HG02763 (cell line): ENCODE data around the gene GDF2.

Experiments used
- ATAC-seq: cut with Tn5 transposase; IDR thresholded peaks from one replicate; pipeline ENCODE4 v1.9.1; 2021; ENCODE audit warnings: mild to moderate bottlenecking, moderate library complexity; ENCODE audit not compliant: unreplicated experiment

The GDF2 gene

GRCh38 chr10:47290338-47290737 lies 31.9 kb upstream of the GDF2 start:
- ATAC-seq, result no peak

- ATAC-seq, result no peak
Measured at GRCh38 chr10:47291682-47292081, 30.6 kb upstream of the GDF2 start.

GRCh38 chr10:47294057-47294456 lies 28.2 kb upstream of the GDF2 start:
- no peak for ATAC-seq

DNA sequence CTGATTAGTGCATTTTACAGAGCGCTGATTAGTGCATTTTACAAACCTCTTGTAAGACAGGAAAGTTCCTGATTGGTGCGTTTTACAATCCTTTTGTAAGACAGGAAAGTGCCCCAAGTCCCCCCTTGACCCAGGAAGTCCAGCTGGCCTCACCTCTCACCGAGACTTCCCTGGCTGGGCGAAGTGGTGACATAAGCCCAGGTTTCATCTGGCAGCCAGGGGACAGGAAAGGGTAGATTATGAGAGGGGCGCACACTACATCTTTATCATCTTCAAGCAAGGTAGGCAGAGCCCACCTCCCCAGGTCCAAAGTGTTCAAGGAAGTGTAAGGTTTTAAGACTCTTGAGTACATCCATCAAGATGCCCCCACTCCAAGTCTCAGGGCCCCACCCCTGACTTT lies 27.8 kb upstream of the GDF2 start:
- ATAC-seq, result no peak

DNA sequence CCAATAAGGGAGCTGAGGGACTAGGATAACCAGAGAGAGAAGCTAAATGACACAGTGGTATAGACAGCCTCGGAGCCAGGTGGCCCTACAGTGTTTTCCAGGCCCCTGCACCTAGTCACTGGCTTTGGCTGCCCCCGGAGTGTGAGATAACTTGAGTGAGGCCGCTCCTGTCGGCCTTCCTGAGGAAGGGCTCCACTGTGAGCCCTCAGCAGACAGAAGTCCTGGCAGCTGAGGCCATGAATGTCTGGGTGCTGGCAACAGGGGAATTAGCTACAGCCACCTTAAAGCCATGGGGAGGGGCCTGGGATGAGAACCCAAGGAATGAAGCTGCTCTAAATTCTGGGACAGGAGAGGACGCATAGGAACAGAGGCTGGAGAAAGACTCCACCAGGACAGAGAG lies 26.8 kb upstream of the GDF2 start:
- no peak for ATAC-seq

DNA sequence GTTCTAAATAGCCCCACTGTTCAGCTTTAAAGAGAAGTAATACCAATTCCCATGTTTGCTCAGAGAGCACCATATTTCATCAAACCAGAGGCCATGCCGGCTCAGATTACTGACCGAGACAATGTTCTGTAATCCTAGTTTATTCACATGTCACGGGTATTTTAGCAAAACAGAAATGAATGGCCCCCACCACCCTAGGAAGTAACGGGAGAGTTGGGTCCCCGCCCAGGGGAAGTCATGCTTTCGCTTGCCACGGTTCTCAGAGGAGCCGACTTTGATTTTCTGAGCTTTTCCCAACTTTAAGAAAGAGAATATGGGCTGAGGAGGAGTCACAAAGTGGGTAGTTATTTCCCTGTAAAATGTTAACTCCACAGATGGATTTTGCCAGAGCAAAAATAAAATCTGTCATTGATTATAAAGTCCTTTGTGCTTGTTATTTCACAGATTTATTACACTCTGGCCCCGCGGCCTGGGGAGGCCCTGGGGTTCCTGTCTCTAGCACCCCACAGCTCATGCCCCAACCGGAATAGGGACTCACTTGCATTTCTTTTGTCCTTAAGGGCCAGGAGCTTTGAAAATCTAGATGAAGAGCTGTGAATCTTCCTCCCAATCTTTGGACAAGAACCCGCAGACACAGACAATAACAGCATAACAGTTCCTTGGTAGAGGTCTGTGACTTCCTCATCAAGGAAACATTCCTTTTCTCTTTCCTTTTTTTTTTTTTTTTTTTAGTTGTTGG lies 25.9 kb upstream of the GDF2 start:
- ATAC-seq, result no peak

DNA sequence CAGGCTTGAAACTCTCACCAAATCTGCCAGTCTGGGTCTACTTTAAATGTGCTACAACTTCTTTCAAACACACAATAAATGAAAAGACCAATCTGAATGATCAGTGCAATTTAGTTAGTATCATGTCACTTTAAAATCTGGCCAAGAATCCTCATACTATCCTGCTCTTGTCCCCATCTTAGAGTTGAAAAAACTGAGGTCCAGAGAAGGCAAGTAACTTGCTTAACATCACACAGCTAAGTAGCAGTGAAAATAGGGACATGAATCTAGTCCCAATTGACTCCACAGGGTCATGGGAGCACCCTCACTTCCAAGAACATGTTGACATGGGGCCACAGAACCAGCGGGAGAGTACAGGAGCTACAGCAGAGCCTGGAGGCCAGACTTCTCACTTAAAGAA lies 25.3 kb upstream of the GDF2 start:
- no peak for ATAC-seq

DNA sequence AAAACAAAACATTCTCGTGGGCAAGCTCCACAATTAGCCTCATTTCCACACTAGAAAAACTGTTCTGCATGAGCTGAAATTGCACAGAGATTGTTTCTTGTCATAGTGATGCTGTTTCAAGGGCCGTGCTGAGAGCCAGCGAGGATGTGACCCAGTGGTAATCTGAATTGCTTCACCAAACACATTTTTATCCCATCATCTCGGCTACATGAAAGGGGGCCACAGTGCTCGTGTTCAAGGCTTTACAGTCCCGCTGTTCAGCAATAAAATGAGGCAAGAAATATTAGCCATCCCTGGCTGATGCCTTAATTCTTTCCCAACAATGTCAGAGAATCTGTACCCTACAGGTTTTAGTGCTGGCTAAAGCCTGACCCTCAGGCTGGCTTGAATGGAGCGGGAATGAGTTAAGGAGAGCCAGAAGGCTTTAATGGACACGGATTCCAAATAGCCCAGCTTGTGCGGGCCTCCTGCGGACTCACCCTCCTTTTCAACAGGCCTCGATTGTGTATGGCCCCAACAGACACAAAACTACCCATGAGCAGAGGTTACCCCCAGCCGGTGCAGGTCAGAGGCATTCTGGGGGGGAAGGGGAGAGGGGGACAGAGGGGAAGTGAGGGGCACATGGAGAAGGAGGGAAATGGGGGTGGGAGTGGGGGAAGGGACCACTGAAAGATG lies 24.3 kb upstream of the GDF2 start:
- ATAC-seq, result no peak

DNA sequence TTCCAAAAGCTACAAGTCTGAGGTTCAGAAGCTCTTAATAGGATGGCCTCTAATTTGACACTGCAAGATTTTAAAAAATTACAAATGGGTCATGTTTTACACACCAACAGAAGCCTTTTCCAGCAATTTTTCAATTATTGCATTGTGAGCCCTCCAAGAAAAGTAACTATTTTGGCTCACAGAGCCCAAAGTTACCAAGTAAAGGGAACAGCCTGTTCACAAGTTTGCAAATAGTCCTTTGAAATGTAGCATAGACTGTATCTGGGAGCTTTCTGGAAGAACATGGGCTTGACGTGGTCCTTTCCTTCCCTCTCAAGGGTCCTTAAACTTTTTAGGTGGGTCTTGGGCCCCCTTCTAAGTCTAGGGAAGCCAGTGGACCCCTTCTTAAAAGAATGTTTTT lies 23.5 kb upstream of the GDF2 start:
- no peak for ATAC-seq

DNA sequence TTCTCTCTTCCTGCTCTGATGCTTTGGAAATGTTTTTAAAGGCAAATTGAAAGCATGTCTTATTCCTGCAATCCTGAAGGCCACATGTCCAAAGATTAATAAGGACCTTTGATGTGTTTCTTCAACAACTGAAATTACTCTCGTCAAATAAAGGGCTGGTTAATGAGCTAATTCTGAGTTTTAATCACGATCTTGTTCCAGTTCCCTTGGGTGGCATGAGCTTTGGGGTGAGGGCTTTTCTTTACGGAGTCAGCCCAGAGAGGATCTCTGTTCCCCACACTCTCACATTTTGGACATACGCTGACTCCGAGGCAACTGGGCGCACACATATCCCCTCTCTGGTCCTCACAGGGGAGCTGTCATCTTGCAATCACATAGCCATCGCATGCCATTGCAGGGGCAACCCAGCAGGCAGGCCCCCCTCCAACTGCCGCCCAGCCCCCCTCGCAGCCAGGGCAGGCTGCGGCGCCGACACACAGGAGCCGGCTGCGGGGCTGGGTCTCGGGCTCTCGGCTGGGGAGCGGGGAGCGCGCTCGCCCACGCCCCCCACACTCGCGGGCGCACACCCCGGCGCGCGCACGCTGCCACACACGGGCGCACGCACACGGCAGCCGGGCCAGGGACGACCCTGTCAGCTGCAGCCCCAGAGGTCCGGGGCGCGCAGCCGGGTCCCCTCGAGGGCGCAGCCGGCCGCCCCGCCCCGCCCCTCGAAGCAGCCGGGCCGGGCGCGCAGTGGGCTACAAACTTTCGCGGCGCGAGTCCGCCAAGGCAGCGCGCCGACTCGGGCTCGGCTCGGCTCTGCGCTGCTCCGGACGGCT lies 22.4 kb upstream of the GDF2 start, which contains the start of gene GDF10:
TSS of gene GDF10 (plus strand) at position 587 of the 818 bp plus-strand sequence. CDS start 455 bp downstream, outside the sequence.
- no peak for ATAC-seq

DNA sequence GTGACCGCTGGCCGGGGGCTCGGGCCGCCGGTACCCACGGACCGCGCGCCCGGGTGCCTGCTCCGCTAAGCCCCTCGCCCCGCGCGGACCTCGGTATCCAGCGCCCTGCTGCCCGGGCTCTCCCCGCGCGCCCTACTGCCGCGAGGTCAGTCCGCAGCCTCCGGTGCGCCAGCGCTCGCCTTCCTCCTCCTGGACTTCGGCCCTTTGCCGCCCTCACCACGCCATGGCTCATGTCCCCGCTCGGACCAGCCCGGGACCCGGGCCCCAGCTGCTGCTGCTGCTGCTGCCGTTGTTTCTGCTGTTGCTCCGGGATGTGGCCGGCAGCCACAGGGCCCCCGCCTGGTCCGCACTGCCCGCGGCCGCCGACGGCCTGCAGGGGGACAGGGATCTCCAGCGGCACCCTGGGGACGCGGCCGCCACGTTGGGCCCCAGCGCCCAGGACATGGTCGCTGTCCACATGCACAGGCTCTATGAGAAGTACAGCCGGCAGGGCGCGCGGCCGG lies 21.8 kb upstream of the GDF2 start:
- ATAC-seq, result no peak

DNA sequence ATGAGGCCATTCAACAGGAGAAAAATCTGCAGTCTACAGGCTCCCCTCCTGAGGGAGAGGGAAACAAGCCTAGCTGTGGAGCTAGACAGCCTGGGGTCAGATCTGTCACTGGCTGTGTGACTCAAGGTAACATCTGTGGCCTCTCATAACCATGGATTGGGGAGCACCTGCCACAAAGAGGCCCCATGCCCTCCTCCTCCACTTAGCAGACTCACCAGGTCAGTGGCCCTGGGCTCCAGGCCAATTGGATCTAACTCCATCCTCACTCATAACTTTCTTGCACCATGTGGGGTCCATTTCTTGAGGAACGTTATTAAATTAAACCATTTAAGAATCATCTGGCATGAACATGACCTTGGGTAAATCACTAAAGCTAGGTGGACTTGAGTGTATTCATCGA lies 20.4 kb upstream of the GDF2 start:
- ATAC-seq, result no peak

GRCh38 chr10:47303105-47303504 lies 19.1 kb upstream of the GDF2 start:
- ATAC-seq, result no peak

- no peak for ATAC-seq
Measured at GRCh38 chr10:47303866-47304265, 18.4 kb upstream of the GDF2 start.

DNA sequence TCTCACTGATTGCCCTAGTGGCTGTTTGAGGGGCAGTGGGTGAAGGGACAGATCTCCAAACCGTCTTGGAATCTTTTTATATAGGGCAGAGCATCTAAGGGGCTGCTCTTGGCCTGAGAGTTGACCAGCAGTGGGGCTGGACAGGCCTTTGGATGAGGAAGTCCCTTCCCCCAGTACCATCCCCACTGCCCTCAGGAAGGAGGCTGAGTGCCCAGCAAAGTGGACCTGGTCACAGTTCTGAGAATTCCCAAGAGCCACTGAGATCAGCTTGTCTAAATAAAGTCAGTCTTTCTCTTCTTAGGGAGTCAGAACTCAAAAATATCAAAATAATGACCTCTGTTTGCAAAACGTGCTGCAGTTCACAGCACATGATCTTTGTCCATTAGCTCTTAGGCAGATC lies 16.7 kb upstream of the GDF2 start:
- ATAC-seq, result no peak

DNA sequence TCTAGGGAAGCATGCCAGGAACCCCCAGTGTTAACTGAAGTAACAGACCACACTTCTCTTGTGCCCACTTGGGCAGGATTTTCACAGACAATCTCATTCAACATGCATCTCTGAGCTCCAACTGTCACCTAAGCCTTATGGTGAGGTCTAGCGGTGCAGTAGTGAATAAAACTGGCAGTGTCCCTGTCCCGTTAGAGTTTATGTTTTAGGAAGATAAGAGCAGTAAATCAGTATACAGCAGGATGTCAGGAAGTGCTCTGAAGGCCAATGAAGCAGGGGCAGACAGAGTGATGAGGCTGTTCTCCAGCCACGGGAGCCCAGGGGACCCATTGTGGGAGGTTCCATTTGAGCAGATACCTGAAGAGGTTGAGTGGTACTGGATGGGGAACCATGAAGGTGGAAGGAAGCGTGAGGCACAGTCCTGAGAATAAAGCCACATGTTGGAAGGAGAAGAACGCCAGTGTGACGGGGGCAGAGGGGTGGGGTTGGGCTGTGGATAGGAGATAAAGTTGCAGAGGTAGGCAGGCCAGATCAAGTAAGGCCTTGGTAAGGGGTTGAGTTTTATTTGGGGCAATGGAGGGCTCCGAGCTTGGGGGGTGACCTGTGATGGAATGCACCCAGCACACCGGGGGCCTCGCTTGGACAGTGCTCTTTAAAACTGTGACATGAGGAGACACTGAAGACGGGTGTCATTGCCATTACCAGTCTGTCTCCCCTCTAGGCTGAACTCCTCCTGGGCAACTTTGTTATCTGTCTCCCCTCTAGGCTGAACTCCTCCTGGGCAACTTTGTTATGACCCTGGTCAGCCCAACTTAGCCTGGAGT lies 15.7 kb upstream of the GDF2 start:
- no peak for ATAC-seq

- no peak for ATAC-seq
Measured at GRCh38 chr10:47307381-47307780, 14.9 kb upstream of the GDF2 start.

GRCh38 chr10:47308775-47309174 lies 13.5 kb upstream of the GDF2 start:
- ATAC-seq, result no peak

GRCh38 chr10:47309408-47310089 lies 12.7 kb upstream of the GDF2 start:
- no peak for ATAC-seq

DNA sequence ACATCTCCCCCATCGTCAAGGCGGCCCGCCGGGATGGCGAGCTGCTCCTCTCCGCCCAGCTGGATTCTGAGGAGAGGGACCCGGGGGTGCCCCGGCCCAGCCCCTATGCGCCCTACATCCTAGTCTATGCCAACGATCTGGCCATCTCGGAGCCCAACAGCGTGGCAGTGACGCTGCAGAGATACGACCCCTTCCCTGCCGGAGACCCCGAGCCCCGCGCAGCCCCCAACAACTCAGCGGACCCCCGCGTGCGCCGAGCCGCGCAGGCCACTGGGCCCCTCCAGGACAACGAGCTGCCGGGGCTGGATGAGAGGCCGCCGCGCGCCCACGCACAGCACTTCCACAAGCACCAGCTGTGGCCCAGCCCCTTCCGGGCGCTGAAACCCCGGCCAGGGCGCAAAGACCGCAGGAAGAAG lies 12.2 kb upstream of the GDF2 start:
- ATAC-seq, result no peak
